GM21390 (cell line): ENCODE data around the gene PSMG2.
"Not testable (repeated sequence)": the region's sequence is repeated elsewhere in the genome, so short reads cannot be mapped to it uniquely, and the experiment has no call there.

Experiments
- ATAC-seq: cut with Tn5 transposase; IDR thresholded peaks from one replicate; pipeline ENCODE4 v1.9.1; 2021; ENCODE audit not compliant: unreplicated experiment

The PSMG2 gene

GRCh38 chr18:12758566-12758965 lies 55.7 kb downstream of the PSMG2 start:
- ATAC-seq, result not testable (repeated sequence)

- ATAC-seq, result no peak
Measured at GRCh38 chr18:12765126-12765525, 62.3 kb downstream of the PSMG2 start.

DNA sequence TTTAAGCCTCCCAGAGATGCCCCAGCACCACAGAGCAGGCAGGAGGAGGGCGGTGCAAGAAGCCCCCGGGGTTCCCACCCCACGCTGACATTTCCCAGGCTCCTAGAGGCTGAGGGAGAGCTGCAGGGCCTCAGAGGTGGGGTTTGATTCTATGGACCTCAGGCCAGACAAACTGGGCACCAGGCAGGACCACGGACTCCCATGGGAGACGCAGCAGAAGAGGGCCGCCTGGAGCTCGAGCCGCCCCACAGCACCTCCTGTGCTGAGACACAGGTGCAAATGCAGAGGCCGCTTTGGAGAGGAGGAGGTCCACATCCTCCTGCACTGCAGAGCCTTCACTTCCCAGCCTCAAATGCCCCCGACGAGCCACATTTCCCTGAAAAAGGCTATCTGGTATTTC lies 62.7 kb downstream of the PSMG2 start:
- no peak for ATAC-seq

DNA sequence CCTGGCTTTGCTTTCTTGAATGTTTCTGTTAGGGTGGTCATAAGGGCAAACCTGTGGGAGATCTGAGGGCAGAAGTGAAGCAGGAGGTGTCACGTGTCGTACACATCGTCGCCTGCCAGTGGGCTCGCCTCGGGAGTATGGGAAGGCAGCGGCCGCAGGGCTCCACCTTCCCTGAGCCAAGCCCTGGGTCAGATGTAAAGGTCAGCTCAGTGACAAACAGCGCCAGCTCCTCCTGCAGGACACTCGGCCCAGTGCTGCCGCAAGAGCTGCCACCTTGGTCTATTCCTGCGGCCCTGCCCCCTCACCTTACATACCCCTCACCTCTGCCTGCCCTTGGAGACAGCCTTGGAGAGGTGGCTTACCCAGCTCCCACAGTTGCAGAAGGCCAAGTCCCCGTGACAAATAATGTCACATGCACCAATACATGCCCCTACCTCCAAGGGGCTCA lies 64.2 kb downstream of the PSMG2 start:
- no peak for ATAC-seq

DNA sequence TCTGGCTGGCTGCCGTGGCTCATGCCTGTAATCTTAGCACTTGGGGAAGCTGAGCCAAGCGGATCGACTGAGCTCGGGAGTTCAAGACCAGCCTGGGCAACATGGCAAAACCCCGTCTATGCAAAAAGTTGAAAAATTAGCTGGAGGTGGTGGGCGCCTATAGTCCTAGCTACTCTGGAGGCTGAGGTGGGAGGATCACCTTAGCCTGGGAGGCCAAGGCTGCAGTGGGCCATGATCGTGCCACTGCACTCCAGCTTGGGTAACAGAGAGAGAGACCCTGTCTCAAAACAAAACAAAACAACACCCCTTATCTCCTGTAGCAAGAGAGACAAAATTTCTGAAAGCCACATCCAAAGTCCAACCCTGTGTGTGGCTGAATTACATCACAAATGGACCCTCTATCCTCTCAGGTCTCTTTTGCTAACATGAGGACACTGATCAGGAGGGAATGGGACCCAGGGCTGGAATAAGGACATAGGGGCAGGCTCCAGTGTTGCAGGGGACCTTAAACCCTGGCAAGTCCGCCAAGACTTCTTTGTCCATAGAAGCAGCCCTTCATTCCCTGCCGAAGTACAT lies 64.8 kb downstream of the PSMG2 start:
- ATAC-seq, result no peak

DNA sequence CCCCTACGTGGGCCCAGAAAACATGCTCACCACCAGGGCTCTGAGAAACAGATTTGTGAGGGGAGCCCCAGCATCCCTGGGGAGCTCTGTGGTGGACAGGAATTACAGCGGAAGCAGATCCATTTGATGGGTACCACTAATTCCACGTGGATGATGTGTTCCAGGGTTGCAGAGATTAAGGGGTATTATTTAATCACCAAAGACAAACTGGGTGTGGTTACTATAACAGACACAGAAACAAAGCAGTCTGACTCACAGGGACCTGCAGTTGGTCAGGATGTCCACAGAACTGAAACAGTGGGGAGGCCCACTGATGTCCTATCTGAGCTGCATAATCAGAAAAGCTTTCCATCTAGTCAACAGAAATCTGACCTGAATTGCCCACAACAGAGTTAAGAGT lies 65.8 kb downstream of the PSMG2 start:
- no peak for ATAC-seq

- ATAC-seq, result no peak
Measured at GRCh38 chr18:12769136-12769535, 66.3 kb downstream of the PSMG2 start.

- ATAC-seq, result no peak
Measured at GRCh38 chr18:12769644-12770440, 67.0 kb downstream of the PSMG2 start.

DNA sequence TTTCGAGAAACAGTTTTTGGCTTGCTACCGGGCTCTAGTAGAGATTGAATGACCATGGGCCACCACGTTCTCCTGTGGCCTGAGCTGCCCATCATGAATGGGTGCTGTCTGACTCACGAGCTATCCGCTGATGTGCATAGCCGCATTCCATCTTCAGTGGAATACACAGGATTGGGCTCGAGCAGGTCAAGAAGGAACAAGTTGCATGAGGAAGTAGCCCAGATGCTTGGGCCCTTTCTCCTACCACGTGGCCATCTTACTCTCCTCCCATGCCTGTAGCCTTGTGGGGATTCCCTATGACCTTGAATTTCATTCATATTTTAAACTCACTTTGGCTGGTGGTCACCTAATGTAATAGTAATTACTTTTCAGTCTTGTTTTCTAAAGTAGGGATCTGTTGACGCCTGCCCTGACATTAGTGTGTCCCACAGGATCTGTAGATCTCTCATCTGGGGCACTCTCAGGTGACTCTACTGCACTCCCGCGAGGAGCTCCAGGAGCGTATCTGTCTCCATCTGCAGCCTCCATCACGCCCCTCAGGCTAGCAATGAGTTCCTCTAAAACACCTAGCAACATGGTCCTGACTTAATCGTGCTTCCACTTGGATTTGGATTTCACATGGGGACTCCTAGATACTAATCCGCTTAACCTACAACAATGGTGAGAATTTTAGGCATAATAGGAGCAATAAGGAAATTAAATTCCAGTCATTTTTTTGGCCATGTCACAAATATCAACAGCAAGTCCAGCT lies 67.8 kb downstream of the PSMG2 start:
- ATAC-seq, result no peak

DNA sequence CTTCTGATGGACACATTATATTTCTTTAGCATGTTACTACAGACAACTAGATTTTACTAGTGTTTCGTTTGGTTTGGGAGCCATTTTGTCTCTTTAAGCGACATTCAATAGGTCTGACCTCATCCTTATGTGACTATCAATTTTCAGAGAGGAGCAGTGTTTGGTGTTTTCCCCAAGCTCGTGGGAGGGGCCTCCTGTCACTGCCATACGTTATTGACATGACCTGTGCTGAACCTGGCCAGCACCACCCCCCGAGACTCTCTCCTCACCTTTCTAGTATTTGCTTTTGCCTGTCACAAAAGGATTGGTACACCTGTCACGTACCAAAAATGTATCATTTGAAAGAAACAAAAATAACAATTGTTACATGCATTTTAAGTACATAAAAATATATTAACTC lies 69.3 kb downstream of the PSMG2 start:
- no peak for ATAC-seq

DNA sequence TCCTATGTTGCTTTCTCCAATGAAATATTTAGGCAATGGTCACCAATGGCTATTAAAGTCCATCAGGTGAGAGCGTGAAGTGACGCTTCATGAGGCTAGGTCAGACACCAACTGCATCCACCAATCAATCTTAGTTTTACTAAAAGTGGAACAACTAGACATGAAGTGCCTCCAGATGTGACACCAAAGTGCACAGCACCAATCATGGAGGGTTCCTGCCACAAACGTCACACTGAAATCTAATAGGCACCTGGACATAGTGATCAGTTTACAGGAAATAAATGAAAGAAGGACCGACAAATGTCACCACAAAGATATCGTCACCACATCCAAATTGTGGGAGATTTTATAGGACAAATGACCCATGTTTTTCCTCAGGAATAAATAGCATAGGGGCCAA lies 70.5 kb downstream of the PSMG2 start:
- ATAC-seq, result no peak

DNA sequence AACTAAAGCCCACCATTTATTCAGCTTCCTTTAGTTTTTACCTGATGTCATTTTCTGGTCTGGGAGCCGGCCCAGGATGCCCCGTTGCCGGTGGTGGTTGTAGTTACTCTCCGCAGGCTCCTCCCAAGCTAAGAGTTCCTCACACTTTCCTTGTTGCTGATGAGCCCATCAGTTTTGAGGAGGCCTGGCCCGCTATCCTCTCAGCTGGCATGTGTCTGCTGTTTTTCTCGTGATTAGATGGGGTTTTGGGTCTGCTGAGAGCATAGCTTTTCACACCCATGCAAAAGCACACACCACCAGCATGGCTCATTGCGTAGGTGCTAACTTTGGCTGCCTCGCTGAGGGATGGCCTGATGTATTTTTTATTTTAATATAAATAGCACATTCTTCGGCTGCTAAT lies 72.1 kb downstream of the PSMG2 start:
- no peak for ATAC-seq
